Body of pancreas (tissue), 4 donors: ENCODE data around the gene SLC13A3. TPM values are rescaled to one million over a fixed set of nuclear protein-coding genes. Genes with fewer than 3 reads are reported as not detected.
"Not testable (repeated sequence)": the region's sequence is repeated elsewhere in the genome, so short reads cannot be mapped to it uniquely, and the experiment has no call there.

Experiments
- ATAC-seq: fragments of 150-250 bp; one replicate; pipeline ENCODE4 v1.9.1; 2016
- DNase-seq, 4 donors: peaks; one replicate each; pipeline ENCODE4 v3.0.0-alpha.2; 2019
- H3K27ac ChIP-seq, 4 donors: fragments of 200-600 bp; sonication (generic); 1 replicate in 3 of 4; 2 replicates in 1 of 4; pipeline versions ENCODE4 v1.5.1 to v1.6.1; 2016 to 2019; ENCODE audit warnings: mild to moderate bottlenecking in 1 of 4, mixed read lengths in 1 of 4, moderate library complexity in 1 of 4
- H3K27me3 ChIP-seq, 2 donors: fragments of 200-600 bp; sonication (generic); one replicate each; pipeline ENCODE4 v1.6.0; 2016; ENCODE audit warnings: mild to moderate bottlenecking in 1 of 2
- H3K36me3 ChIP-seq, 2 donors: fragments of 200-600 bp; sonication (generic); replicated peaks in 1 of 2; 2 replicates each; pipeline ENCODE4 v1.5.1; 2016; ENCODE audit warnings: low read depth in 2 of 2; ENCODE audit not compliant: insufficient read depth in 1 of 2
- H3K4me1 ChIP-seq: fragments of 200-600 bp; sonication (generic); one replicate; pipeline ENCODE4 v1.6.0; 2016
- H3K4me3 ChIP-seq, 2 donors: fragments of 200-600 bp; sonication (generic); 1 replicate in 1 of 2; 2 replicates in 1 of 2; pipeline ENCODE4 v1.5.1; 2016 to 2019
- H3K9me3 ChIP-seq, 3 donors: fragments of 200-600 bp; sonication (generic); 1 replicate in 2 of 3; 2 replicates in 1 of 3; pipeline ENCODE4 v1.5.1; 2016
- POLR2A ChIP-seq, 3 donors: fragments of 450-650 bp; IDR thresholded peaks; one replicate each; pipeline ENCODE4 v1.6.1; 2016; ENCODE audit warnings: antibody characterized with exemption in 3 of 3, mild to moderate bottlenecking in 2 of 3
- WGBS, 2 donors: methylation state at CpG; one replicate each; pipeline ENCODE4 v1.1.5; 2017; 5-methylcytosine and 5-hydroxymethylcytosine counted together
- intact Hi-C: fragments of 100-400 bp; cut with DNase I; formaldehyde crosslinking; loops from one replicate; pipeline ENCODE4 v1.15.1; 2023
- total RNA-seq, 2 donors: library from RNA; depleted of rRNA; stranded (reverse); fragments of >200 nt; gene quantifications; one replicate each; pipeline ENCODE4 v1.1.0, GENCODE V29; 2016
- TF ChIP-seq, protein P1 (sequence below), 7 experiments: fragments of 450-650 bp in 4 of 7; fragments of 200-600 bp in 3 of 7; sonication (generic) in 3 of 7; IDR thresholded peaks; one replicate each; pipeline ENCODE4 v1.5.1; 2016 to 2019; ENCODE audit warnings: antibody characterized with exemption in 7 of 7

SLC13A3 gene
- total RNA-seq, 2 donors from 2014 or later: 3.4 to 6.3 TPM

DNA sequence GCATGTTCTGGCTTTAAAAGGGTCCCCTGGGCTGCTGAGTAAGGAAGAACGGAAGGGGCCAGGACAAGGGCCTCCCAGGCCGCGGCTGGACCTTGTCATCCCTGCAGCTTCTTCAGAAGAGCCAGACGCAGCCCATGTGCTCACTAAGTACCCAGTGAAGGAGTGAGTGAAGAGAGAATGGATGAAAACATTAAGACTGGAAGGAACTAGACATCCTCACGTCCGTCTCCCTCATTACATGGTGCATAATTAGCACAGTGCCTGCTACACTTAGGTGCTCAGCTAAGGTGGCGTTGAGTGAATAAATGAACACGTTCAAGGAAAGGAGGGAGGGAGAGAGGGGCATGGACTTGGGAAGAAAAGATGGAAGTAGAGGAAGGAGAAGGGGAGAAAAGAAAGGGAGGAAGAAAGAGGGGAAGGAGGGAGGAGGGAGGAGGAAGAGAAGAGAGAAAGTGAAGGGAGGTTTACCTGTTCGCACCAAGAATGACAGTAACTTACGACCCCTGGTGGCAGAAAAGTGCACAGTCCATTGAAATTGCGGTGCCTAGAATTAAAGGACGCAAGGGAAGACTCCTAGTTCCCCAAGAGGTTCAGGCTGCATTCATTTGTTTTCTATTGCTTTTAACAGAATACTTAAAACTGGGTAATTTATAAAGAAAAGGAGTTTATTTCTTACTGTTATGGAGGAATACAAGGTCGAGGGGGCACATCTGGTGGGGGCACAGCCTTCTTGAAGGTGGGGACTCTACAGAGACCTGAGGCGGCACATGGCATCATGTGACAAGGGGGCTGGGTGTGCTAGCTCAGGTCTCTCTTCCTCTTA is 30.0 kb upstream of the SLC13A3 start:
- no peaks in the 10 kb centered on the region for H3K36me3 ChIP-seq
- no peak overlapping the region for H3K27ac ChIP-seq
- peaks cover 37% of the 10 kb centered on the region for H3K4me1 ChIP-seq
- TF ChIP-seq, protein P1, sequence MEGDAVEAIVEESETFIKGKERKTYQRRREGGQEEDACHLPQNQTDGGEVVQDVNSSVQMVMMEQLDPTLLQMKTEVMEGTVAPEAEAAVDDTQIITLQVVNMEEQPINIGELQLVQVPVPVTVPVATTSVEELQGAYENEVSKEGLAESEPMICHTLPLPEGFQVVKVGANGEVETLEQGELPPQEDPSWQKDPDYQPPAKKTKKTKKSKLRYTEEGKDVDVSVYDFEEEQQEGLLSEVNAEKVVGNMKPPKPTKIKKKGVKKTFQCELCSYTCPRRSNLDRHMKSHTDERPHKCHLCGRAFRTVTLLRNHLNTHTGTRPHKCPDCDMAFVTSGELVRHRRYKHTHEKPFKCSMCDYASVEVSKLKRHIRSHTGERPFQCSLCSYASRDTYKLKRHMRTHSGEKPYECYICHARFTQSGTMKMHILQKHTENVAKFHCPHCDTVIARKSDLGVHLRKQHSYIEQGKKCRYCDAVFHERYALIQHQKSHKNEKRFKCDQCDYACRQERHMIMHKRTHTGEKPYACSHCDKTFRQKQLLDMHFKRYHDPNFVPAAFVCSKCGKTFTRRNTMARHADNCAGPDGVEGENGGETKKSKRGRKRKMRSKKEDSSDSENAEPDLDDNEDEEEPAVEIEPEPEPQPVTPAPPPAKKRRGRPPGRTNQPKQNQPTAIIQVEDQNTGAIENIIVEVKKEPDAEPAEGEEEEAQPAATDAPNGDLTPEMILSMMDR (IDR thresholded peaks at IDR 0.05): peak; percentile 67 to 96 (median 79)
- no peak for TF ChIP-seq POLR2A (IDR thresholded peaks at IDR 0.05)
- WGBS, 2 donors: 49% methylated on average over 14 of the region's 14 CpGs
- DNase-seq: peak; percentile 62 to 80 (median 75)
- peak; percentile 36 for ATAC-seq
- no peaks in the 10 kb centered on the region for H3K27me3 ChIP-seq
- no peak overlapping the region for H3K4me3 ChIP-seq
- no peaks in the 10 kb centered on the region for H3K9me3 ChIP-seq
- intact Hi-C loops: loop anchor here (10.0 kb wide), 1 partner anchor 156 kb away; no protein-coding TSS in a partner anchor

DNA sequence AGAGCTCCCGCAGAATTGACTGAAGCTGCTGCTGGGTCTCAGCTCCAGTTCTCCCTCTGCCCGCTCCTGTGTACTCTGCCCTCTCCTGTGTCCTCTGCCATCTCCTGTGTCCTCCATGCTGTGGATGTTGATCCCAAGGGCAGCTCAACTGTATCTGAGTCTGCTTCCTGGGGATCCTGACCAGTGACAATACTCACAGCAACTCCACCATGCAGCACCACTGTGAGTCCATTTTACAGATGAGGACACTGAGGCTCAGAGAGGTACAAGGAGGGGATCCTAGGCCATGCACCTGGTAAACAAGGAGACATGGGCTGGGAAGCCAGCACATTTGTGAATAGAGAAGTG is 29.4 kb upstream of the SLC13A3 start:
- H3K36me3 ChIP-seq: no peaks in the 10 kb centered on the region
- no peak overlapping the region for H3K27ac ChIP-seq
- TF ChIP-seq, protein P1 (IDR thresholded peaks at IDR 0.05): no peak
- TF ChIP-seq POLR2A (IDR thresholded peaks at IDR 0.05): no peak
- H3K4me3 ChIP-seq: no peak overlapping the region
- WGBS, 2 donors: 90 to 92% methylated on average over 2 of the region's 2 CpGs
- no peak for ATAC-seq
- H3K27me3 ChIP-seq: no peaks in the 10 kb centered on the region
- intact Hi-C loops: loop anchor here (10.0 kb wide), 1 partner anchor 156 kb away; no protein-coding TSS in a partner anchor
- H3K4me1 ChIP-seq: peaks cover 37% of the 10 kb centered on the region
- DNase-seq: no peak
- no peaks in the 10 kb centered on the region for H3K9me3 ChIP-seq

DNA sequence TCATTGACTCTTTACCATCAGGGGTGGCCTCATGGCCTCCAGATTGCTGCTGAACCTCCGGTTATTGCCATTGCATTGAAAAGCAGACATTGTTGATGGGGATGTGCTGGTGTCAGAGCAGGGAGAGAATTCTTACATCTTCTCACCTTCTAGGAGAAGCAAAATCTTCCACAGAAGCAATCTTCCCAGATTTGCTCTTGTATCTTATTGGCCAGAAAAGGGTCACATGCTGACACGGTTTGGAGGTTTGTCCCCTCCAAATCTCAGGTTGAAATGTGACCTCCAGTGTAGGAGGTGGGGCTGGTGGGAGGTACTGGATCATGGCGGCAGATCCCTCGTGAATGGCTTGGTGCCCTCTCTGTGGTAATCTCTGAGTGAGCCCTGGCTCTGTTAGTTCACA is 27.3 kb upstream of the SLC13A3 start:
- TF ChIP-seq, protein P1 (IDR thresholded peaks at IDR 0.05): no peak
- TF ChIP-seq POLR2A (IDR thresholded peaks at IDR 0.05): no peak
- 84 to 88% methylated on average over 4 of the region's 4 CpGs for WGBS, 2 donors
- Histone ChIP-seq H3K27ac (no peak overlapping the region), H3K4me1 (peaks cover 22% of the 10 kb centered on the region), H3K9me3 (no peaks in the 10 kb centered on the region), H3K36me3 (no peaks in the 10 kb centered on the region), H3K4me3 (no peak overlapping the region), H3K27me3 (no peaks in the 10 kb centered on the region)
- DNase-seq (no peak), ATAC-seq (no peak)
- intact Hi-C loops: loop anchor here (10.0 kb wide), 1 partner anchor 104 kb away; no protein-coding TSS in a partner anchor

DNA sequence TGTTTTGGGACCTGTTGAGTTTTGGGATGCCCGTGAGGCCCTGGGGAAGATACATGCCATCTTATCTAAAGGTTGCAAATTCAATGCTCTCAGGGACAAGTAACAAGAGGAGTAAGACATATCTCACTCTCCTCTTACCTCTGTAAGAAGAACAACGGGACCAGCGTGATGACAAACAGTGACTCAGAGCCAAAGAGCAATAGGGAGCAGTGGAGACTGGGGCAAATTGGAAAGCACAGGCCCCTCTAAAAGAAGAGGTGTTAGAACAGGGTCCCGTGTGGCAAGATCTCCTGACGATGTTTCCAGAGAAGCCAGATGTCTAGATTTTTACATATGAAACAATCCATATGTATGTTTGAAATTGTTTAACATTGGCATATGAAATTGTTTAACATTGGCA is 26.3 kb upstream of the SLC13A3 start:
- Histone ChIP-seq H3K36me3 (no peaks in the 10 kb centered on the region), H3K27ac (no peak overlapping the region), H3K4me3 (no peak overlapping the region), H3K4me1 (peaks cover 15% of the 10 kb centered on the region), H3K9me3 (peaks cover 0 to 6% (median 0%) of the 10 kb centered on the region in 3 donors), H3K27me3 (no peaks in the 10 kb centered on the region)
- DNase-seq (no peak), ATAC-seq (no peak)
- TF ChIP-seq POLR2A (IDR thresholded peaks at IDR 0.05): no peak
- TF ChIP-seq, protein P1 (IDR thresholded peaks at IDR 0.05): no peak
- WGBS, 2 donors: 90 to 94% methylated on average over 5 of the region's 5 CpGs
- intact Hi-C loops: loop anchor here (10.0 kb wide), 1 partner anchor 103 kb away; no protein-coding TSS in a partner anchor

DNA sequence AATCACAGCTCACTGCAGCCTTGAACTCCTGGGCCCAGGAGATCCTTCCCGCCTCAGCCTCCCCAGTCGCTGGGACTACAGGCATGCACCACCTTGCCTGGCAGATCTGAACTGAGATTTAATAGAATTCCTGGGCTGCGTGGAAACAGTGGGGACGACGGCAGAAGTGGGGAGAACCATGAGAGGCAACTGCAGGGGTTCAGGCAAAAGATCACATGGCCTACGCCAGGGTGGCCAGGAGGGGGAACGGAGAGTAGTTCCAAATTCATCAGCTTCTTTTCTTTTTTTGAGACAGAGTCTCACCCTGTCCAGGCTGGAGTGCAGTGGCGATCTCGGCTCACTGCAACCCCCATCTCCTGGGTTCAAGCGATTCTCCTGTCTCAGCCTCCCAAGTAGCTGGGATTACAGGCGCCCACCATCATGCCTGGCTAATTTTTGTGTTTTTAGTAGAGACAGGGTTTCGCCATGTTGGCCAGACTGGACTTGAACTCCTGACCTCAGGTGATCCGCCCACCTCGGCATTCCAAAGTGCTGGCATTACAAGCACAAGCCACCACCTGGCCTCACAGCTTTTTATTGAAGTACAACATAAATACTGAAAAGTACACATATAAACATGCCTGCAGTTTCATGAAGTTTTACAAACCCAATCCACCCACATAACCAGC is 25.5 kb upstream of the SLC13A3 start:
- not testable (repeated sequence) for H3K36me3 ChIP-seq, H3K27me3 ChIP-seq, H3K9me3 ChIP-seq, DNase-seq, H3K27ac ChIP-seq, H3K4me3 ChIP-seq, ATAC-seq
- intact Hi-C loops: loop anchor here (10.0 kb wide), 1 partner anchor 102 kb away; no protein-coding TSS in a partner anchor
- H3K4me1 ChIP-seq: peaks cover 17% of the 10 kb centered on the region
- WGBS, 2 donors: 88 to 97% methylated on average over 8 to 11 of the region's 14 CpGs
